Muscle layer of duodenum (tissue), 2 donors: ENCODE data around the gene C1orf53.
"Not testable (repeated sequence)": the region's sequence is repeated elsewhere in the genome, so short reads cannot be mapped to it uniquely, and the experiment has no call there.

Experiments
- H3K27ac ChIP-seq: one replicate; pipeline ENCODE4 v1.7.0; 2013; ENCODE audit warnings: mild to moderate bottlenecking, low read length
- H3K27me3 ChIP-seq: one replicate; pipeline ENCODE4 v1.7.0; 2013; ENCODE audit warnings: low read depth, mild to moderate bottlenecking, control low read depth, low read length
- H3K36me3 ChIP-seq, 2 donors: one replicate each; pipeline ENCODE4 v1.7.0; 2013; ENCODE audit warnings: low read length in 2 of 2, control low read depth in 1 of 2, mild to moderate bottlenecking in 1 of 2; ENCODE audit not compliant: insufficient read depth in 2 of 2, control insufficient read depth in 1 of 2
- H3K4me1 ChIP-seq, 2 donors: one replicate each; pipeline ENCODE4 v1.7.0; 2013; ENCODE audit warnings: low read length in 2 of 2, mild to moderate bottlenecking in 2 of 2, control low read depth in 1 of 2, moderate library complexity in 1 of 2; ENCODE audit not compliant: insufficient read depth in 2 of 2, control insufficient read depth in 1 of 2
- H3K4me3 ChIP-seq, 2 donors: one replicate each; pipeline ENCODE4 v1.7.0; 2013; ENCODE audit warnings: low read length in 2 of 2, low read depth in 1 of 2, mild to moderate bottlenecking in 1 of 2
- H3K9me3 ChIP-seq, 2 donors: one replicate each; pipeline ENCODE4 v1.7.0; 2013; ENCODE audit warnings: low read length in 2 of 2, control low read depth in 1 of 2, mild to moderate bottlenecking in 1 of 2; ENCODE audit not compliant: control insufficient read depth in 1 of 2
- donor health status: healthy.

The C1orf53 gene

GRCh38 chr1:197948926-197949899, 46.8 kb downstream of the C1orf53 start:
- Histone ChIP-seq H3K27me3 (no peaks in the 10 kb centered on the region), H3K9me3 (no peaks in the 10 kb centered on the region), H3K4me1 (no peaks in the 10 kb centered on the region), H3K27ac (no peak overlapping the region), H3K4me3 (no peak overlapping the region), H3K36me3 (no peaks in the 10 kb centered on the region)

GRCh38 chr1:197951089-197951488, 48.7 kb downstream of the C1orf53 start:
- H3K4me1 ChIP-seq = no peaks in the 10 kb centered on the region
- no peaks in the 10 kb centered on the region for H3K27me3 ChIP-seq
- H3K36me3 ChIP-seq = no peaks in the 10 kb centered on the region
- H3K9me3 ChIP-seq = no peaks in the 10 kb centered on the region
- H3K4me3 ChIP-seq = no peak overlapping the region
- no peak overlapping the region for H3K27ac ChIP-seq

- H3K36me3 ChIP-seq = no peaks in the 10 kb centered on the region
- no peaks in the 10 kb centered on the region for H3K4me1 ChIP-seq
- no peaks in the 10 kb centered on the region for H3K9me3 ChIP-seq
- no peak overlapping the region for H3K27ac ChIP-seq
- H3K4me3 ChIP-seq = no peak overlapping the region
- H3K27me3 ChIP-seq = no peaks in the 10 kb centered on the region
Measured at GRCh38 chr1:197951617-197952175, 49.3 kb downstream of the C1orf53 start.

GRCh38 chr1:197953472-197953871, 51.0 kb downstream of the C1orf53 start:
- H3K4me1 ChIP-seq, H3K9me3 ChIP-seq, H3K27me3 ChIP-seq, H3K36me3 ChIP-seq, H3K27ac ChIP-seq, H3K4me3 ChIP-seq: not testable (repeated sequence)

- no peaks in the 10 kb centered on the region for H3K27me3 ChIP-seq
- H3K9me3 ChIP-seq = no peaks in the 10 kb centered on the region
- no peaks in the 10 kb centered on the region for H3K36me3 ChIP-seq
- H3K4me3 ChIP-seq = no peak overlapping the region
- H3K4me1 ChIP-seq = no peaks in the 10 kb centered on the region
- H3K27ac ChIP-seq = no peak overlapping the region
Measured at GRCh38 chr1:197954718-197955418, 52.4 kb downstream of the C1orf53 start.

GRCh38 chr1:197955486-197956394, 53.3 kb downstream of the C1orf53 start:
- H3K27me3 ChIP-seq = no peaks in the 10 kb centered on the region
- no peaks in the 10 kb centered on the region for H3K4me1 ChIP-seq
- no peaks in the 10 kb centered on the region for H3K36me3 ChIP-seq
- no peaks in the 10 kb centered on the region for H3K9me3 ChIP-seq
- no peak overlapping the region for H3K27ac ChIP-seq
- H3K4me3 ChIP-seq = no peak overlapping the region
